KBM-7 (cell line): ENCODE measurements around the gene MYH13.
A peak's percentile ranks its signal among the peaks of the same experiment; 100 is the strongest.

Source experiments
- DNase-seq: peaks from one replicate; pipeline ENCODE4 v3.0.0-alpha.2; 2015
- in situ Hi-C: fragments of 300-500 bp; cut with MboI; formaldehyde crosslinking; loops from 2 replicates; pipeline ENCODE4 v1.14.3; 2020; ENCODE audit warnings: low sequenced_read_pairs, low pct_unique_long_range_greater_than_20kb, mixed read lengths

MYH13 gene

GRCh38 chr17:10357768-10358167 lies 15.0 kb downstream of the MYH13 start:
- DNase-seq = peak; percentile 27
- in situ Hi-C loops = loop anchor here (25.0 kb wide), 1 partner anchor 420 kb away; no protein-coding TSS in a partner anchor

- in situ Hi-C loops = loop anchor here (25.0 kb wide), 1 partner anchor 417 kb away; no protein-coding TSS in a partner anchor
- DNase-seq = no peak
Measured at GRCh38 chr17:10354651-10355050, 18.2 kb downstream of the MYH13 start.

GRCh38 chr17:10352893-10353292 lies 19.9 kb downstream of the MYH13 start:
- DNase-seq = no peak
- in situ Hi-C loops = loop anchor here (25.0 kb wide), 1 partner anchor 416 kb away; no protein-coding TSS in a partner anchor

- DNase-seq = peak; percentile 21
- in situ Hi-C loops = no loop called here
Measured at GRCh38 chr17:10349403-10349802, 23.4 kb downstream of the MYH13 start.

GRCh38 chr17:10344816-10345215 lies 28.0 kb downstream of the MYH13 start:
- no peak for DNase-seq
- in situ Hi-C loops = no loop called here

- in situ Hi-C loops = no loop called here
- no peak for DNase-seq
Measured at GRCh38 chr17:10339051-10339450, 33.8 kb downstream of the MYH13 start.

GRCh38 chr17:10337976-10338375 lies 34.8 kb downstream of the MYH13 start:
- in situ Hi-C loops = no loop called here
- DNase-seq = no peak

GRCh38 chr17:10337136-10337535 lies 35.7 kb downstream of the MYH13 start:
- DNase-seq = no peak
- in situ Hi-C loops = no loop called here

GRCh38 chr17:10336393-10336792 lies 36.4 kb downstream of the MYH13 start:
- no peak for DNase-seq
- in situ Hi-C loops = no loop called here

- no peak for DNase-seq
Measured at GRCh38 chr17:10332515-10332914, 40.3 kb downstream of the MYH13 start.

GRCh38 chr17:10328971-10329923 lies 43.6 kb downstream of the MYH13 start:
- in situ Hi-C loops = loop anchor here (10.0 kb wide), 1 partner anchor 286 kb away; no protein-coding TSS in a partner anchor
- DNase-seq = no peak

More at GRCh38 chr17:10332515-10332914, 40.3 kb downstream of the MYH13 start:
- in situ Hi-C loops = no loop called here

- DNase-seq = no peak
- in situ Hi-C loops = loop anchor here (10.0 kb wide), 1 partner anchor 287 kb away; no protein-coding TSS in a partner anchor
Measured at GRCh38 chr17:10328206-10328605, 44.6 kb downstream of the MYH13 start.

- peak; percentile 82 for DNase-seq
- in situ Hi-C loops = loop anchor here (10.0 kb wide), 1 partner anchor 287 kb away; no protein-coding TSS in a partner anchor
Measured at GRCh38 chr17:10327640-10328039, 45.2 kb downstream of the MYH13 start.

GRCh38 chr17:10325031-10325695 lies 47.6 kb downstream of the MYH13 start:
- no peak for DNase-seq
- in situ Hi-C loops = loop anchor here (10.0 kb wide), 1 partner anchor 290 kb away; no protein-coding TSS in a partner anchor

- no peak for DNase-seq
- in situ Hi-C loops = loop anchor here (10.0 kb wide), 1 partner anchor 291 kb away; no protein-coding TSS in a partner anchor
Measured at GRCh38 chr17:10323812-10324610, 48.8 kb downstream of the MYH13 start.

GRCh38 chr17:10318535-10318934 lies 54.3 kb downstream of the MYH13 start:
- in situ Hi-C loops = no loop called here
- DNase-seq = peak; percentile 73

GRCh38 chr17:10317543-10317834 lies 55.3 kb downstream of the MYH13 start:
- DNase-seq = no peak
- in situ Hi-C loops = no loop called here

- peak; percentile 70 for DNase-seq
- in situ Hi-C loops = no loop called here
Measured at GRCh38 chr17:10316801-10317542, 55.8 kb downstream of the MYH13 start.
